ENCODE data around the gene CPTP.

GRCh38 chr1:1361233-1361981 lies 36.8 kb downstream of the CPTP start:
- TF ChIP-seq CTCF (IDR thresholded peaks at IDR 0.05; ENCODE audit: borderline replicate concordance, extremely low read depth, low read length, poor library complexity, severe bottlenecking), result no peak
- no peak for TF ChIP-seq EZH2 (IDR thresholded peaks at IDR 0.05; ENCODE audit: borderline replicate concordance, low read depth, low read length, severe bottlenecking)

Data from DND-41 (cell line).